Suppressor macrophage treated with lipopolysaccharide for 4 hours (primary cell): ENCODE data around the gene DDX20.

Experiments used
- DNase-seq: peaks from one replicate; pipeline ENCODE4 v3.0.0-alpha.2; 2020

The DDX20 gene

DNA sequence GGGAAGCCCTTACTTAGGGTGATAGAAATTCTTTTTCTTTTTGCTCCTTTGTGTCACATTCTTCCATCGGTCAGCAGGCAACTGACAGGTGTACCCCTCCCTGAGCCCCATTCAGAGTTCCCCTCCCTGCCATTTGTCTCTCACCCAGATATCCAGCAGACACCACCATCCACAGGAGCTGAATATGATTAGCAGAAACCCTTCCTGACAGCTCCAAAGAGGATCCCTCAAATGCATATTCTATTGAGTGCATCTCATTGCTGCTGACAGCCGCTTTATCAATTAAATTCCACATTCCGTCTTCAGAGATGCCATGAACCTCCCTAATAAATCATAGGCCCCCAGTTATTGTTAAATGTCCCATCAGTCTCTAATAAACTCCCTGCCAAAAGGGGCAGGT is 6.1 kb upstream of the DDX20 start:
- DNase-seq, result no peak

DNA sequence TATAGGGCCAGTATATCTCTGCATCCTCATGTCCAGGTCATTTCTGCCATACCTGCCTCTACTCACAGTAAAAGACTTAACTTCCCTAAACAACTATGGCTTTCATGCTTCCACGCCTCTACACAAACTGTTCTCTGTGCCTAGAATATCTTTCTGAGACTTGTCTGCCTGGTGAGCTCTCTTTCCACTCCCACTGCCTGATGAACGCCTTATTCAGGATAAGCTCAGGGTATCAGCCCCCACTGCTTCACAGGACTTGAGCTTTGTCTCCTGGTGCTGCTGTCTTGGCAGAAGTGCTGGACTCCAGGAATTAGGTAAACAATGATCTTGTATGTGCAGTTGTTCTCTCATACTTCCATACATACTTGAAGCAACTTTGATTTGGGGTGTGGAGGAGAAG is 4.8 kb upstream of the DDX20 start:
- no peak for DNase-seq

DNA sequence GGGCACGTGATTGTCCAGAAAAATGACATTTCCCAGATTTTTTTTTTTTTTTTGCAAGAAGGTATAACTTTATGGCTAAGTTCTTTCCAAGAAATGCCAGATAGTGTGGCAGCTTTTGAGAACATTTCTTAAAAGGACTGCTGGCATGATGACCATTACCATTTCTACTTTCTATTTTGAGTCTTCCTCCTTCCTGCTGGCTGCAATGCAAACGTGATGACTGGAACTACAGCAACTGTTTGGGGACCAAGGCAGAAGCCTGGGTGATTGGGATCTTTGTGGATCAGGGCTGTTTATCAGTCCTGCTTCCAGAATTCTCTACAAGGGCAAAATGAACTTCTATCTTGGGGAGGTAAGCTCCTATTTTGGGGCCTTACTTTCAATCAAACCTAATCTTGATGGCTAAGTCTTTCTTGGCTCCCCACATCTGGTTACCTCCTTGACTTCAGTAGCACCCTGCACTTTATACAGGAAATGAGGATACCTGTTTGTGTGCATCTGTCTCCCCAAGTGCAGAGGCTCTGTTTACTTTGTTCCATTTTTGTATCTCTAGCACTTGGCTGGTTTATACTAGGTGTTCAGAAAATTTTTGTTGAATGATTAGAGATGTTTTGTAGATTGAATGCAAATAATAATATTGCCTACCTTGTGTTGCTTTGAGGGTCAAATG is 3.7 kb upstream of the DDX20 start:
- peak; percentile 52 for DNase-seq

DNA sequence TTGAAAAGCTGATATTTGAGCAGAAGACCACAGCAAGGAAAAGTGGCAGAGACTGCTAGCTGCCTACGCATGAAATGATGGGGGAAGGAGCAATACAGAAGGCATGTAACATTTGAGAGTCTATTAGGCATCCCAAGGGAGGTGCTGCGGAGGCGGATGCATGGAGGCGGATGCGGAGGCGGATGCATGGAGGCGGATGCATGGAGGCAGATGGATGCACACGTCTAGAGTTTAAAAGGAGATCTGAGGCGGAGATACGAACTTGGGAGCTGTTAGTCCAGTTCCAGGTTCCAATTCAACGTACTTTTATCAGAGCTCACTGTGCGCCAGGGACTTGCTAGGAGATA is 744 bp upstream of the DDX20 start:
- DNase-seq, result no peak

DNA sequence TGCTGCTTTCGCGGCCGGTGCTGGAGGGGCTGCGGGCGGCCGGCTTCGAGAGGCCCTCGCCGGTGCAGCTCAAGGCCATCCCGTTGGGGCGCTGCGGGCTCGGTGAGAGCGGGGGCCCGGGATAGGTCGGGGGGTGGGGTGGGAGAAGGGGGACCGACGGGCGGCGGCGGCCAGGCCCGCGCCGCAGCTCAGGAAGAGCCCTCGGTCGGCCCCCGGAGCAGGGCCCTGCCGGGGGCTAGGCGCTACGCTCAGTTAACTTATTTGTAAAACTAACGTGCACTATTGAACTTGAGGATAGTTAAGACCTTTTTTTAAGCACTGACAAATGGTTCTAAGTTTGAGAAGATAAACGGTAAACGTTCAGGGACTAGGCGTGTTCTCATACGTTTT is 418 bp downstream of the DDX20 start:
- peak; percentile 18 for DNase-seq

DNA sequence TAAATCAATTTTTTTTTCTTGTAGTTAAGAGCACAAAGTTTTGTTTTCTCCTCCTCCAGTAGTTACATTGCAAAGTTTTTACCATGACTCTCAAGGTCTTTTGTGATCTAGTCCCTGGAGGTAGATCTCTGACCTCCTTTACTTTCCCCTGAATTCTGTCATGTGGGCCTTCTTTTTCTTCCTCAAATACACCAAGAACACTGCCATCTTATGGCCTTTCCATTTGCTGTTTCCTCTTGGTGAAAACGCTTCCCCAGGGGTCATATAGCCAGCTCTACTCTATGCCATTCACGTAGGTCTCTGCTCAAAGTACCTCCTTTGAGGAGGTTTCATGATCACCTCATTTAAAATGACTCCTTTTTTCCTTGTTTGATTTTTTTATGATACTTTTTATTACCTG is 2.7 kb downstream of the DDX20 start:
- no peak for DNase-seq

DNA sequence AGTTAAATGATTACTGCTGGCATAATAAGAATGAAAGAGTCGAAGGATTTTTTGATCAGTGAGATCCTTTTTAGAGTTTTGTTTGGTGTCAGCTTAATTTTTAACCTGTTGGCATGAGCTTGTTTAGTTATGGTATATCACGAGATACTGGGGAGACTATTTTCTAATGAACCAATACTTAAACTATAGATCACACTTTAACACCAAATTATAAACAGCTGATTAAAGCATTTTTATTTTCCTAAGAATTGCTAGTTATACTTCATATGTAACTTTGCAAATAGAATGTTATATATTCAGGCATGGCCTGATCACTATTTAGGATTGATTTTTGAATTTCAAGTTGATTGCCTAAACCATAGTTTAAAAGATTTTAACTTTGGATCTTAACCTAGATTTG is 6.0 kb downstream of the DDX20 start:
- no peak for DNase-seq

DNA sequence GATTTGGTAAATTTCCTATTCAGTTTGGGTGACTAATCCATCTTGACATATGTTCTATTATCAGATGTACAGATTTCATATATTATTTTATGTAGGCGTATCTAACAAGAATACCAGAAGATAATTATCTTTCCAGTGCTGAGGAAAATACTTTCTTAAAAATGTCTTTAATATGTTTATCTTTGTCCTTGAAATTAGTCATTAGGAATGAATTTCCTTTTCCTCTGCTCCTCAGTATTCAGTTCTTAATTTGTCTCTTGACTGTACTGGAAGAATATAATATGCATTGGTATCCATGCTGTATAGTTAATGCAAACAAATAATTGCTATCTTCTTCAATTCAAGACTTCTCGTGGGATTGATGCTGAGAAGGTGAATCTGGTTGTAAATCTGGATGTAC is 6.6 kb downstream of the DDX20 start:
- no peak for DNase-seq

DNA sequence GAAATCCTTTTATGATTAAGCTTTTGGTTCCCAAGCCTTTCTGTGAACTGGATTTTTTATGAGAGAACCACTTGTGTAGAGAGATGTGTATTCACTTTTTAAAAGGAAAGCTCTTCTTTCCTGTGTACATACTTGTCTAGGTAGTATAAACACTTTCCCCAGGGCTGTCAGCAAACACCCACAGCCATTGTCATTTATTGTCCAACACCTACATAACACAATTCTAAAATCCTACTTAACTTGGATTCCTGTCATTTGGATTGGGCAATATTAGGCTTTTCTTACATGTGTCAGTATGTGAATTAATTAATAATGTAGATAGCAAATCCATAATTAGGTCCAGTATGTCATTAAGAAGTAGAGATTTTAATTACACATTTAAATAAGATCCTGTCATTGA is 12.3 kb downstream of the DDX20 start:
- DNase-seq, result no peak

DNA sequence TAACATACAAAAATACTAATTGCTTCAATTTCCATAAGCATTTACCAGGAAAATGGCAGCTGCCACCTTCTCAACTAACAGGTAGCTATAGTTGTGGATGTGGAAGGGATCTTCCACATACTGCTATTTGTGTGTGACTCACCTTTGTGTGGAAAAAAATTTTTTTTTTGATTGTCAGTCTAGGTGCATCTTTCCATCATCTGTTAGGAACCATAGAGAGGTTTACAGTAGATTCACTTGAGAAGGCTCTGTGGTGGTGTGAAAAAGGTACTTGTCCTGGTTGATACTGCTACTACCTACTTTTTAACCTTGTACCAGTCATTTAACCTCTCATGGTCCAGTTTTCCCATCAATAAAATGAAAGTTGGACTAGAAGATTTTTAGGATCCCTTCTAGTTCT is 12.9 kb downstream of the DDX20 start:
- DNase-seq, result no peak

DNA sequence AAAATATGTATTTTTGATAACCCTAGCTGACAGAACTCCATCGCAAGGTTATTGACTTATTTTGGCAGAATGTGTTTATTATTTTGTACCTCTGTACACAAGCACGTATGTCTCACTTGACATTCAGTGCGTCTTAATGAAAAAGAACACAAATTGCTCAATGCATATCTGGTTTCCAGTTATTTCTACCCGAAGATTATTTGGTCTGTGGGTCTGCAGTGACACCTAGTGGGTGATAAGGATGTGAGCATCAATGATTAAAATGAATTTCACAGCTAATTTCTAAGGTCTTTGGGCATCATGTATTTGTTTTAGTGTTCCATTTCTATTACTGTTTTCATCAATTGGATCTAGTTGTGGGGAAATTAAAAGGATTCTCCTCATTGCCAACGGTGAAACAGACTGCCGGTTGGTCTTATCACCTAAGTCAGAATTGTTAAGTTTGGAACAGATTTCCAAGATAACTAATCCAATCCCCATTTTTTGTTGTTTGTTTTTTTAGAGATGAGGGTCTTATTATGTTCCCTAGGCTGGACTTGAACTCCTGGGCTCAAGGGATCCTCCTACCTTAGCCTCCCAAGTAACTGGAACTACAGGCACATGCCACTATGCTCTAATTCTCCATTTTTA is 13.9 kb downstream of the DDX20 start:
- peak; percentile 77 for DNase-seq

DNA sequence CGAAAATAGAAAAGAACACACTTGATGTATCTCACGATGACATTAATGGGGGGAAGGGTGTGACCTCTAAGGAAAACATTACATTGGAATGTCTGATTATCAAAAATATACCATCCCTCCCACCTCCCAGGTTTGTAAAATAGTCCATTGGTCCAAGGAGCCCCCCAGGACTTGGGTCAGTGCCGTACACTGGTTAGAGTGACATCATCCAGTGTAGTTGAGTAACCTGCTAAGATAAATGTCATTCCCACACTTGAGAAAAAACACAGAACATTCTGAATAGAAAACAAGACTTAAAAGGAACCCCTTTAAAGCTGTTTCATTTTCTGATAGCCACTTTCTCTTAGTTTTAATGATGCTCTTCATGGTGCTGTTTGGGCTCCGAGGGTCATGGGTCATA is 15.2 kb downstream of the DDX20 start:
- peak; percentile 15 for DNase-seq

DNA sequence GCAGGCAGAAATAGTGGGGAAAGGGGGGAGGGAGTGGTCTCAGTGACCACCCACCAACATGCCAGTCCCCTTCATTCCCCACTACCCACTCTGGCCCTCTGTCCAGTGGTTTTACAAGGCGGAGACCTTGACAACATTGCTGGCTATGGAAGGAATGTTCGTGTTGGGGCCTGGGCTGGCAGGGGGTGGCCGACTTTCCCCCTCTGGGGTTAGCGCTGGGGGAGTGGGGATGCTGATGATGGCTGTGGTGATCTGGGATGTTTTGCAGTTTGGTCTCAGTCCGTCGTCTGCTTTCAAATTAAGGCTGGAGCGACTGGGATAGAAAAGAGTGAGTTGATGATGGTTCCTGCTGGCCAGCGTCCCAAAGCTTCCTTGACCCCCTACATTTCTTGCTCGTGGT is 20.3 kb downstream of the DDX20 start:
- no peak for DNase-seq

DNA sequence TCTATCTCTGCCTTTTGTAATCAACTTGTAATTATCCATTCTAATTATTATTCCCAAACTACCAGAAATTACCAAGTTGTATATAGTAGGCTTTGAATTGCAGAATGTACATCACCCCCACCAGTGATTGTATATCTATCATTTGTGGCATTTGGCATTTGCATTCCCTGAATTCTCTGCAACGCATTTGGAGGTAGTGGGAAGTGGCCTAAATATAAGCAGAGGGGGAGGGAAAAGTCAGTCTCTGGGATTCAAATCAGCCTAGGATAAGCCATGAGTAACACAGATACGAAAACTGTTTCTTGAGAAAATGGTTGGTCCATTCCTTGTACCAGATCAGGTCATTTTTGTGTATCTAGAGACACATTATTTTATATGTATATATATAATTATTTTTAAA is 20.7 kb downstream of the DDX20 start:
- DNase-seq, result no peak

DNA sequence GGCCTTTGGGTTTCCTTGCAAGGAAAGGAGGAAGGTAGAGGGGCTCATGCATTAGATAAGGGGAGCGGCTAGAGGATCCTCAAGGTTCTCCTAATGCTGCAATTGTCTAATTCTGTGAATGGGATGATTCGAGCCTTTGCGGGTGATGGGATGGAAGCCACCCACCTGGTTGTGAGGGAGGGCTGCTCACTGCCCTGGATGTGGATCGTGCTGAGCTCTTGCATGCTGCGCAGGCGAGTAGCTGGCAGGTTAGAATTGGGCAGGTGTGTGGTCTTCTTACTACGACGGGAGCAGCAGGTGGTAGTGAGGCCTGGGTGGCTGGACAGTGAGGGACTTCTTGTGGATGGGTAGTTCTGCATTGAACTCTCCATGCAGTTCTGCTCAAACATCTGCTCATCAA is 21.2 kb downstream of the DDX20 start:
- no peak for DNase-seq

DNA sequence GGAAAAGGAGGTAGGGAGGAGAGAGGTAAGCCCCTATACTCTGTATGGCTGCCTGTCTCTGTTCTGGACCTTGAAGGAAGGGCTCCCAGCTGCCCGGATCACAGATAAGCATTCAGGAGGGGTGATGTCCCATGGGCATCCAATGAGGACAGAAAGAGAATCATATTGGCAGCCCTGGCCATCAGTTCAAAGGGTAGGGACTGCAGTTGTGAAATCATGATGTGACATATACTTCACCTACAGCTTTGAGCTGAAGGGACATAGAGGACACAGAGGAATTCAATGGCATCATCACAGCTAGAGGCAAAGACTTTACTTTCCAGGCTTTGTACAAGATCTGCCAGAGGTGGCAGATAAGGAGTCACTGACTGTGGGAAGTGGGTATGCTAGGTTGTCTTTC is 21.6 kb downstream of the DDX20 start:
- no peak for DNase-seq

DNA sequence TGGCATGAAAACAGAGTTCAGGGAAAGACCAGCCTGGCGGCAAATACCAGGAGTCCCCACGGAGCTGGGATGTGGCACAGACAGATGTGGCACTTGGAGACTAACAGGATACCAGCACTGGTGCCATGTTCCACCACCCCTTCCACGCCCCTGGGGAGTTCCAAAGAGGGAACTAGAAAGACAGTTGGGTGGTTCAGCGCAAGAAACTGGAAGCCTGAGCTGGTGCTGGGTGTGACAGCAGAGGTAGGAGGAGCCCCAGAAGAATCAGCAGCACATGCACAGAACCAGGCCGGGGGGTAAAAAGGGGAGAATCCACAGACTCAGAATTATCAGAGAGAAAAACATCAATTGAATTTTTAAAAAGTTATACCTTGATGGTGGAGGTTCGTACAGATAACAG is 22.4 kb downstream of the DDX20 start:
- DNase-seq, result no peak

DNA sequence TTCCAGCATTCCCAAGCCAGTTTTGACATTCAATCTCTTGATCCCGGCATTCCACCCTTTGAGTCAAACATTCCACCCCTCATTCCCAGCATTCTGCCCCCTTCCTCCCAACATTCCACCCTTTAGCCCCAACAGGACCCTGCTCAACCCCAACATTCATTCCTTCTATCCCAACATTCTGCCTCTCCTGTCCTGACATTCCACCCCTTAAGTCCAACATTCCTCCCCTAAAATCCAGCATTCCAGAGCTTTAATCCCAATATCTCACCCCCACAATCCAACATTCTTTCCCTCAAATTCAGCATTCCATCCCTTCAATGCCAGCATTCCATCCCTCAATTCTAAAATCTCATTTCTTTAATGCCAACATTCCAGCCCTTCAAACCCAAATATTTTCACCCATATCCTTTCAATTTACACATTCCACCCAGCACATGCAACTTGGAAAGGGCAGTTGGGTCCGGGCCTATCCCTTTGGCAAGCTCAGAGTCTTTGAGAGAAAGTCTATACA is 22.9 kb downstream of the DDX20 start:
- DNase-seq, result no peak

DNA sequence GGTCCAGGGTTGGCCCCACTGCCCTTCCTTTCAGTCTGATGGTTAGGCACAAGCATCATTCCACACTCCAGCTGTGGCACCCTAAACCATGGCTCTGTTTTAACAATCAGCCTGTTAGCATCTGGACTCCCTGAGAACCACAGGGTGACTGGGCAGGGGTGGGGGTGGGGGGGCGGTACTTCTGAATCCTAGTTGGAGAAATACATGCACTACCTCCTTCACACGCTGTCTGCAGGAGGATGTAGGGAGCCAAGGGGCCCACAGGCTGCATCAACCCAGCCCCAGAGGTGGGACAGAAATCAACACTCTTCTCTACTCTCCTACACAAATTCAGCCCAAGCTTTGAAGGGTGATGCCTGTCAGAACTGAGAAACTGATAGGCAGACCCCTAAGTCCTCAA is 23.8 kb downstream of the DDX20 start:
- no peak for DNase-seq

DNA sequence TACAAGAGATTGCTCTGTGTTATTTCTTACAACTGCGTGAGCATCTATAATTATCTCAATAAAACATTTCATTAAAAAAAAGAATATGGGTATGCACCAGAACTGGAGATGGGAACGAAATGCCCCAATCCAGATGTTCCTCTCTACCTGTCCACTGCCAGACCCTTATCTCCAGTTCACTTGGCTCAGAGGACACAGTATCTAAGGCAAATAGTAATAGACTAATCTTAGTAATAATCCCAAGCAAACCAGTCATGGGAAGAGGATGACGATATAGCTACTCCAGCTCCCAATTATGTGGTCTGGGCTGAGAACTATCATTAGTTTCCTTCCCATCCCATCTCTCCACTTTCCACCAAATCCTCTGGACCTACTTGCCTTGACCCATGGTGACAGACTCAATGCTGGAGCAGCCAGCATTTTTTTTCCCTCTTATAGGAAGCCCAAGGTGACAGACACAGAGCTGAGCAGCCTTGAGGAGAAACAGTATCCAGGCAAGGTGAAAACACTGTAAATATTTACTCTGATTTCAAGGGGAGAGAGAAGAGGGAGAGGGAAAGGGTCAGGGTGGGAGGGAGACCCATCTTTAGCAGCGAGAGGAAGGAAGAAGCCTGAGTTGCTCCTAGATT is 28.7 kb downstream of the DDX20 start:
- no peak for DNase-seq

DNA sequence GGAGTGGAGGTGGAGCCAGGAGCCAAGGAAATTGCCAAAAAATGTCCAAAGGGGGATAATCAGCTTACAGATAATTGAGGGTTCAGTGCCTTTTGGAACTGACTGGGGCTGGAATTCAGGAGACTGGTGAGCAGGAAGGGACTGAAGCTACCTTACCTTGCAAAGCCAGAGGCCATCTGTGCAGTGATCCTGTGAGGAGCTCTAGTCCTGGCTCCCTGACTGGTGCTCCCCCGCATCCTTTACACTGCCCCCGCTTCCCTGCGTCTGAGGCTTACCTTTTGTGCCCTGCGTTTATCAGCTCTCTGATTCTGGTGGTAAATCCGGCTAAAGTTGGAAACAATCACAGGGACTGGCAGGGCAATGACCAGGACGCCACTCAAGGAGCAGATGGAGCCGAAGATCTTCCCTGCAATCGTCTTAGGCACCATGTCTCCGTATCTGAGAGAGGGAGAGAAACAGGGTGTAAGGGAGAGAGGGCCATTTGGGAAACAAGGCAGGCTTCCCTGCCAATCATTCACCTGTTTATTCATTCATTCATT is 31.0 kb downstream of the DDX20 start:
- no peak for DNase-seq

DNA sequence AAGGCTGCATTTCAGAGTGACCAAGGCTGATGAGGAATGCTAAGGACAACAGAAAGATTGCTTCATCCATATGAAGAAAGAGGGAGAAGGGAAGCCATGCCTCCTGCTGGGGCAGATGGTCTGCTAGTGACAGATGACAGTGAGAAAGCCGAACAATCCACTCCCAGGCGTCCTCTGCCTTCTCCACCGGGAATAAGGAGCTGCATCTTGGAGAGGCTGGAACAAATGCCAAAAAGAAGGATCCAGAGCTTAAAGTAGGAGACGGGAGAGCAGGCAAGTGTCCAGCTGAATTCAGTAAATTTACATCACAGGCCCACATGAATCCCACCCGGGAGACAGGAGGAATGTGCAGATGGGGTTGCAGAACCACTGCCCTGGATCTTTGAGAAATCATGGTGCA is 33.4 kb downstream of the DDX20 start:
- no peak for DNase-seq

DNA sequence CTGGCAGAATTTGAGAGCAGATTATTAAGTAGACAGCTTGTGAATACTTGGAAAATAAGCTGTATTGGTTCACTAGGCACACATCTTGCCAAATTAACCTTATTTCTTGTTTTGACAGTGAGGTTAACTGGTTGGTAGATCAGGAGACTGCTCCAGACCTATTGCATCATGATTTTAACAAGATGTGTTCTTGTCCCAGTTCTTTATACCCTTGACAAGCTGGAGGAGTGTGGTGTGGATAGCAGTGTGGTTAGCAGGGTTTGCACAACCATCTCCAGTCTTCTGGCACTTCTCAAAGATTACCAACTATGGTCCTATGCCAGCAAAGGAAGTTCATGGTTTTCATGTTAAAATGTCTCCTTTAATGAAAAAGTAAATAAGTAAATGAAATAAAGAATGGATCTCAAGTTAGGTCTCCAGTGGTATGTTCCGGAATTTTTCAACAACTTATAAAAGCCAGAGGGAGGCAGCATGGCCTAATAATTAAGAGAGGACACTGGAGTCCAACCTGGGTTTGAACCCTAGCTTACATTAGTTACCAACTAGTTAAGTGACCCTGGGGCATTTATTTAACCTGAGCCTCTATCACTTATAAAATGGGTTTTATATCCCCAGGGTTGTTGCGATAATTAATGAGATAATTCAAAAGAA is 34.1 kb downstream of the DDX20 start:
- DNase-seq, result no peak

DNA sequence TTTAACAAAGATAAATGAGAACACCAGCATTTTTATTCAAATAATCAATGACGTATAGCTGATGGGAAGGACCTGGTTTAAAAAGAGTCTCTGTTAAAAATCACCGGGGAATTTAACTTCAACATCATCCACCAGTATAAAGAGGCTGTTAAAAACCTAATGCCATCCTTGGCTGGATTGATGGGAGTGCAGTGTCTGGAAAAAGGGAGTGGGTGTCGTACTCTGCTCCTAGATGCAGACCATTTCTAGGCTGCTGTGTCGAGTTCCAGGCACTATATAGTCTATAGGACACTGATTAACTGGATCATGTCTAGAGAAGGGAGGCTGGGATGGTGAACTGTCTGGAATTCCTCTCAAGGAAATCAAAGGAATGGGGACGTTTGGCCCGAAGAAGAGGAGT is 36.1 kb downstream of the DDX20 start:
- DNase-seq, result no peak
